Mesenchymal stem cell (in vitro differentiated cells and primary cell): ENCODE data around the gene PLIN3.
"Not testable (repeated sequence)": the region's sequence is repeated elsewhere in the genome, so short reads cannot be mapped to it uniquely, and the experiment has no call there.

Source experiments
- DNase-seq: peaks from one replicate; pipeline ENCODE4 v3.0.0-alpha.2; 2013
- H2AFZ ChIP-seq: one replicate; pipeline ENCODE4 v1.6.1; 2013; ENCODE audit warnings: low read depth, mild to moderate bottlenecking, control low read depth, inconsistent platforms, low read length, moderate library complexity
- H2AK5ac ChIP-seq: 2 replicates; pipeline ENCODE4 v1.6.1; 2013; ENCODE audit warnings: low read length, moderate library complexity, mild to moderate bottlenecking, inconsistent platforms; ENCODE audit not compliant: severe bottlenecking
- H2BK120ac ChIP-seq: one replicate; pipeline ENCODE4 v1.6.1; 2013; ENCODE audit warnings: low read depth, mild to moderate bottlenecking, inconsistent platforms, low read length, moderate library complexity
- H2BK12ac ChIP-seq, 2 experiments: one replicate each; pipeline ENCODE4 v1.6.1; 2013; ENCODE audit warnings: inconsistent platforms in 2 of 2, low read length in 2 of 2, mild to moderate bottlenecking in 2 of 2, moderate library complexity in 2 of 2, control low read depth in 1 of 2
- H2BK15ac ChIP-seq: one replicate; pipeline ENCODE4 v1.6.1; 2013; ENCODE audit warnings: mild to moderate bottlenecking, low read depth, inconsistent platforms; ENCODE audit not compliant: poor library complexity, severe bottlenecking
- H2BK5ac ChIP-seq: 2 replicates; pipeline ENCODE4 v1.6.1; 2013; ENCODE audit warnings: low read depth, mild to moderate bottlenecking, low read length, control low read depth, inconsistent platforms; ENCODE audit not compliant: poor library complexity, severe bottlenecking
- H3K14ac ChIP-seq, 2 experiments: one replicate each; pipeline ENCODE4 v1.6.1; 2013; ENCODE audit warnings: inconsistent platforms in 2 of 2, low read length in 2 of 2, control low read depth in 1 of 2, mild to moderate bottlenecking in 1 of 2, moderate library complexity in 1 of 2
- H3K18ac ChIP-seq, 2 experiments: one replicate each; pipeline ENCODE4 v1.6.1; 2013; ENCODE audit warnings: inconsistent platforms in 2 of 2, low read length in 2 of 2, control low read depth in 1 of 2, low read depth in 1 of 2, mild to moderate bottlenecking in 1 of 2
- H3K23ac ChIP-seq, 2 experiments: one replicate each; pipeline ENCODE4 v1.6.1; 2013; ENCODE audit warnings: inconsistent platforms in 2 of 2, low read length in 2 of 2, mild to moderate bottlenecking in 2 of 2, moderate library complexity in 2 of 2, control low read depth in 1 of 2
- H3K27ac ChIP-seq: 2 replicates; pipeline ENCODE4 v1.5.1; 2013; ENCODE audit warnings: mild to moderate bottlenecking, moderate library complexity, low read length, control low read depth, inconsistent platforms; ENCODE audit not compliant: poor library complexity, severe bottlenecking
- H3K27me3 ChIP-seq, 2 experiments: 2 replicates each; pipeline versions ENCODE4 v1.6.1 to v1.7.0; 2013; ENCODE audit warnings: low read length in 2 of 2, mild to moderate bottlenecking in 2 of 2, moderate library complexity in 2 of 2, control low read depth in 1 of 2, inconsistent platforms in 1 of 2; ENCODE audit not compliant: control insufficient read depth in 1 of 2, insufficient read depth in 1 of 2
- H3K36me3 ChIP-seq, 2 experiments: 2 replicates each; pipeline versions ENCODE4 v1.6.1 to v1.7.0; 2013; ENCODE audit warnings: low read length in 2 of 2, control low read depth in 1 of 2, inconsistent platforms in 1 of 2, low read depth in 1 of 2, mild to moderate bottlenecking in 1 of 2; ENCODE audit not compliant: insufficient read depth in 2 of 2, control insufficient read depth in 1 of 2
- H3K4ac ChIP-seq, 2 experiments: one replicate each; pipeline ENCODE4 v1.6.1; 2013; ENCODE audit warnings: inconsistent platforms in 2 of 2, low read length in 2 of 2, mild to moderate bottlenecking in 2 of 2, moderate library complexity in 2 of 2, control low read depth in 1 of 2, low read depth in 1 of 2
- H3K4me1 ChIP-seq: 2 replicates; pipeline ENCODE4 v1.6.1; 2013; ENCODE audit warnings: low read depth, low read length, control low read depth; ENCODE audit not compliant: control insufficient read depth, insufficient read depth
- H3K4me2 ChIP-seq: 2 replicates; pipeline ENCODE4 v1.6.1; 2013; ENCODE audit warnings: low read length, mild to moderate bottlenecking, inconsistent platforms; ENCODE audit not compliant: poor library complexity, severe bottlenecking
- H3K4me3 ChIP-seq, 2 experiments: 2 replicates each; pipeline versions ENCODE4 v1.5.1 to v1.7.0; 2013; ENCODE audit warnings: low read length in 2 of 2, mild to moderate bottlenecking in 2 of 2, control low read depth in 1 of 2, low read depth in 1 of 2; ENCODE audit not compliant: insufficient read depth in 1 of 2
- H3K79me1 ChIP-seq: replicated peaks from 2 replicates; pipeline ENCODE4 v1.6.1; 2013; ENCODE audit warnings: mild to moderate bottlenecking, control low read depth, low read length, inconsistent platforms; ENCODE audit not compliant: poor library complexity, severe bottlenecking
- H3K9ac ChIP-seq: 2 replicates; pipeline ENCODE4 v1.7.0; 2013; ENCODE audit warnings: mild to moderate bottlenecking, low read length, moderate library complexity
- H3K9me3 ChIP-seq: 2 replicates; pipeline ENCODE4 v1.7.0; 2013; ENCODE audit warnings: mild to moderate bottlenecking, low read length; ENCODE audit not compliant: control insufficient read depth
- H4K8ac ChIP-seq: one replicate; pipeline ENCODE4 v1.6.1; 2013; ENCODE audit warnings: inconsistent platforms, mild to moderate bottlenecking, low read length, moderate library complexity
- H4K91ac ChIP-seq: one replicate; pipeline ENCODE4 v1.6.1; 2013; ENCODE audit warnings: mild to moderate bottlenecking, low read length, inconsistent platforms
- WGBS: methylation state at CpG from one replicate; pipeline ENCODE4 v1.1.7; 2013; ENCODE audit warnings: mixed read lengths; 5-methylcytosine and 5-hydroxymethylcytosine counted together

Gene PLIN3

DNA sequence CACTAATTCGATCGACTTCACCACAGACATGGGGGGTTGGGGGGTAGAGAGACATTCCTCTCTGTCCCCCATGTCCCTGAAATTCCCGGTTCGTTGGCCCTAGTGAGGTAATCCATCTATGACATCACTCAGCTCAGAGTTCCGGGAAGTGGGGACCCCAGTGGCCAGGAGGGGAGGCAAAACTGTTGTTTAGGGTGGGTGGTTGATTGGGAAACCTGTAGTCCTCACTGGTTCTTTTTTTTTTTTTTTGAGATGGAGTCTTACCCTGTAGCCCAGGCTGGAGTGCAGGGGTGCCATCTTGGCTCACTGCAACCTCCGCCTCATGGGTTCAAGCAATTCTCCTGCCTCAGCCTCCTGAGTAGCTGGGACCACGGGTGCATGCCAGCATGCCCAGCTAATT, 35.3 kb upstream of the PLIN3 start, which contains the start of gene ARRDC5:
Gene ARRDC5 (minus strand): TSS at position 101 of the 400 bp plus-strand sequence. CDS start 71 bp downstream, at position 30.
- Histone ChIP-seq H2BK12ac (no peak within 1 kb of the TSS), H2BK120ac (no peak within 1 kb of the TSS), H3K9ac (no peak within 1 kb of the TSS), H3K18ac (no peak within 1 kb of the TSS), H3K14ac (no peak within 1 kb of the TSS), H2BK15ac (no peak within 1 kb of the TSS), H4K91ac (no peak within 1 kb of the TSS), H3K27me3 (no peaks in the 10 kb centered on the region), H2AFZ (no peak within 1 kb of the TSS), H3K79me1 (no peaks in the 10 kb centered on the region), H3K4ac (no peak within 1 kb of the TSS), H3K27ac (no peak within 1 kb of the TSS), H2BK5ac (no peak within 1 kb of the TSS), H3K4me3 (no peak within 1 kb of the TSS), H4K8ac (no peak within 1 kb of the TSS), H3K36me3 (no peaks in the 10 kb centered on the region), H2AK5ac (no peak within 1 kb of the TSS), H3K23ac (no peak within 1 kb of the TSS), H3K9me3 (no peaks in the 10 kb centered on the region), H3K4me2 (no peak within 1 kb of the TSS), H3K4me1 (peaks cover 5% of the 10 kb centered on the region)
- DNase-seq: no peak
- 97% methylated on average over 5 of the region's 7 CpGs for WGBS

DNA sequence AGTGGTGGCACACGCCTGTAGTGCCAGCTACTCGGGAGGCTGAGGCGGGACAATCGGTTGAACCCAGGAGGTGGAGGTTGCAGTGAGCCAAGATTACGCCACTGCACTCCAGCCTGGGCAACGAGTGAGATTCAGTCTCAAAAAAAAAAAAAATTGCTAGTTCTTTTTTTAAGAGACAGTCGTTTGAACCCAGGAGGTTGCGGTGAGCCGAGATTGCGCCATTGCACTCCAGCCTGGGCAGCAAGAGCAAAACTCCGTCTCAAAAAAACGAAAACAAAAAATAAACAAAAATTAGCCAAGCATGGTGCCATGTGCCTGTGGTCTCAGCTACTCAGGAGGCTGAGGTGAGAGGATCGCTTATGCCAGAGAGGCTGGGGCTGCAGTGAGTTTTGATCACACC, 33.4 kb upstream of the PLIN3 start:
- WGBS: 91% methylated on average over 13 of the region's 13 CpGs
- not testable (repeated sequence) for H3K4ac ChIP-seq, H3K14ac ChIP-seq, H3K36me3 ChIP-seq, H3K27ac ChIP-seq, H2AFZ ChIP-seq, H2BK5ac ChIP-seq, H3K9ac ChIP-seq, H4K8ac ChIP-seq, H3K23ac ChIP-seq, H3K9me3 ChIP-seq, DNase-seq, H3K4me2 ChIP-seq, H2AK5ac ChIP-seq, H4K91ac ChIP-seq, H3K27me3 ChIP-seq, H2BK15ac ChIP-seq, H3K18ac ChIP-seq, H3K79me1 ChIP-seq, H3K4me1 ChIP-seq, H2BK12ac ChIP-seq, H3K4me3 ChIP-seq, H2BK120ac ChIP-seq

DNA sequence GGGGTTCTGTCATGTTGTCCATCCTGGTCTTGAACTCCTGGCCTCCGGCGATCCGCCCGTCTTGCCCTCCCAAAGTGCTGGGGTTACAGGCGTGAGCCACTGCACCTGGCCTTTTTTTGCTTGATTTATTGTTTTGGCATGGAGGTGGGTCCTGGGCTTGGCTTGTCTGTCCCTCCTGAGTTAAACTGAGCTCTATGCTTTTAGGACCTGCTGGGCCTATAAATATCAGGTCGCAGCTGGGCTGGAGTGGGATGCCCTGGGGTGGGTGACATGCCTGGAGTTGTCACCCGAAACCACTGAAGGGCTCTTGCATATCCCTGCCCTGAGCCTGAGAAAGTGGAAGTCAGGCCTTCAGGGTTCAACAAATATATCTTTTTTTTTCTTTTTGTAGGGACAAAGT, 29.7 kb upstream of the PLIN3 start:
- H3K79me1 ChIP-seq: no peaks in the 10 kb centered on the region
- no peak overlapping the region for H2BK15ac ChIP-seq
- no peak overlapping the region for H2BK12ac ChIP-seq
- no peak overlapping the region for H3K27ac ChIP-seq
- no peak overlapping the region for H2BK120ac ChIP-seq
- no peak overlapping the region for H2BK5ac ChIP-seq
- no peak overlapping the region for H3K14ac ChIP-seq
- WGBS: 83% methylated on average over 7 of the region's 7 CpGs
- H2AFZ ChIP-seq: no peak overlapping the region
- H3K4me3 ChIP-seq: no peak overlapping the region
- H3K9ac ChIP-seq: no peak overlapping the region
- H4K91ac ChIP-seq: no peak overlapping the region
- peaks cover 5% of the 10 kb centered on the region for H3K4me1 ChIP-seq
- no peak overlapping the region for H2AK5ac ChIP-seq
- H3K9me3 ChIP-seq: no peaks in the 10 kb centered on the region
- H3K27me3 ChIP-seq: no peaks in the 10 kb centered on the region
- H3K4me2 ChIP-seq: no peak overlapping the region
- no peak overlapping the region for H3K18ac ChIP-seq
- no peak overlapping the region for H4K8ac ChIP-seq
- no peak overlapping the region for H3K4ac ChIP-seq
- DNase-seq: no peak
- no peaks in the 10 kb centered on the region for H3K36me3 ChIP-seq
- no peak overlapping the region for H3K23ac ChIP-seq

DNA sequence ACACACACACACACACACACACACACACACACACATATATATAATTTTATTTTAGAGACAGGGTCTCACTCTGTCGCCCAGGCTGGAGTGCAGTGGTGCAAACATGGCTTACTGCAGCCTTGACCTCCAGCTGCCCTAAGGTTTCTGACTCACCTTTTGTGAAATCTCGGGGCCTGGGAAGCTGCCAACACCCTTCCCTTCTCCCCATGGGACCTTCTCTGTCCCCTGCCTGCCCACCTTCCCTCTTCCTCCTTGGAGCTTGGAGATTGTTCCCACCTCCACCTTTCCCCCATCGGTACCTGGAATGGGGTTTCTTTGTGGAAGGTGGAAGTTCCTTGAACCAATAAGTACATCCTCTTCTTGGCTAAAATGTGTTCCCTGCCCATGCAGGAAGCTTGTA, 28.9 kb upstream of the PLIN3 start:
- no peaks in the 10 kb centered on the region for H3K27me3 ChIP-seq
- H2BK12ac ChIP-seq: no peak overlapping the region
- no peak overlapping the region for H2BK120ac ChIP-seq
- no peak overlapping the region for H2BK5ac ChIP-seq
- H3K36me3 ChIP-seq: no peaks in the 10 kb centered on the region
- H2AFZ ChIP-seq: no peak overlapping the region
- H3K14ac ChIP-seq: no peak overlapping the region
- H3K4ac ChIP-seq: no peak overlapping the region
- H2BK15ac ChIP-seq: no peak overlapping the region
- H3K9me3 ChIP-seq: no peaks in the 10 kb centered on the region
- no peak overlapping the region for H3K4me2 ChIP-seq
- H3K27ac ChIP-seq: no peak overlapping the region
- H4K8ac ChIP-seq: no peak overlapping the region
- DNase-seq: peak; percentile 51
- H4K91ac ChIP-seq: no peak overlapping the region
- no peak overlapping the region for H3K18ac ChIP-seq
- H3K79me1 ChIP-seq: no peaks in the 10 kb centered on the region
- WGBS: 46% methylated on average over 2 of the region's 3 CpGs
- no peak overlapping the region for H2AK5ac ChIP-seq
- H3K23ac ChIP-seq: no peak overlapping the region
- H3K4me3 ChIP-seq: no peak overlapping the region
- no peak overlapping the region for H3K9ac ChIP-seq
- peaks cover 5% of the 10 kb centered on the region for H3K4me1 ChIP-seq
